ENCODE measurements around the gene GSE1. TPM values are rescaled to one million over a fixed set of nuclear protein-coding genes. Genes with fewer than 3 reads are reported as not detected.

Gene GSE1
- total RNA-seq, 2 donors from 2014 or later, result 72.6 to 96.2 TPM

DNA sequence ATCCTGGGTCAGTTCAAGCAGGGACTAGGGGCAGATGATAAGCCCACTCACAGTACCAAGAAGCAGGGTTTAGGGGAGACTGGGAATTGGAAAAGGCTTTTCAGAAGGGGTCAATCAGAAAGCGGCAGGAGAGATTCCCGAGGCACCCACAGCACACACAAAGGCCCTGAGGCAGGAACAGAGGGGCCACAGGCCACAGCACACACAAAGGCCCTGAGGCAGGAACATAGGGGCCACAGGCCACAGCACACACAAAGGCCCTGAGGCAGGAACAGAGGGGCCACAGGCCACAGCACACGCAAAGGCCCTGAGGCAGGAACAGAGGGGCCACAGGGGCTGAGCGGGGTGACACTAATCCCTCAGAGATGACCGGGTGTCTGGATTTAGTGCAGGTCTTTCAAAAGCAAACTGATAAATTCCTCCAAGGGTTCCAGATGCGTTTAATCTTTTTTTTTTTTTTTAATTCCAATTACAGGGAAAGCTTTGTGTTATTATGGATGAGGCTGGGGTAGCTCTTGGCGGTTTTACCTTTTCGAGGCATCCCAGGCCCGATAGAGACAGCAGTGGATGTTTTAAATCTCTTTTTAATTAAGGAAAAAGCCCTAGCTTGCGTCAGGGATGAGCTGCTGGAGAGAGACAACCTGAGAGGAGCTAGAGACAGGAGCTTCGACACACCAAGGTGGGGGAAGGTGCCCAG, 106.6 kb downstream of the GSE1 start:
- Histone ChIP-seq H3K27ac (no peak overlapping the region), H3K9me3 (no peaks in the 10 kb centered on the region), H3K4me3 (no peak overlapping the region), H3K36me3 (no peaks in the 10 kb centered on the region), H3K4me1 (ENCODE audit: control insufficient read depth in 1 of 2, low read depth in 2 of 2) (no peaks in the 10 kb centered on the region), H3K27me3 (replicated peaks; ENCODE audit: insufficient read depth) (no peaks in the 10 kb centered on the region)
- DNase-seq (ENCODE audit: low spot score) (no peak), ATAC-seq (ENCODE audit: insufficient number of reproducible peaks, low FRiP score, low read depth) (no peak)
- TF ChIP-seq, protein P1, sequence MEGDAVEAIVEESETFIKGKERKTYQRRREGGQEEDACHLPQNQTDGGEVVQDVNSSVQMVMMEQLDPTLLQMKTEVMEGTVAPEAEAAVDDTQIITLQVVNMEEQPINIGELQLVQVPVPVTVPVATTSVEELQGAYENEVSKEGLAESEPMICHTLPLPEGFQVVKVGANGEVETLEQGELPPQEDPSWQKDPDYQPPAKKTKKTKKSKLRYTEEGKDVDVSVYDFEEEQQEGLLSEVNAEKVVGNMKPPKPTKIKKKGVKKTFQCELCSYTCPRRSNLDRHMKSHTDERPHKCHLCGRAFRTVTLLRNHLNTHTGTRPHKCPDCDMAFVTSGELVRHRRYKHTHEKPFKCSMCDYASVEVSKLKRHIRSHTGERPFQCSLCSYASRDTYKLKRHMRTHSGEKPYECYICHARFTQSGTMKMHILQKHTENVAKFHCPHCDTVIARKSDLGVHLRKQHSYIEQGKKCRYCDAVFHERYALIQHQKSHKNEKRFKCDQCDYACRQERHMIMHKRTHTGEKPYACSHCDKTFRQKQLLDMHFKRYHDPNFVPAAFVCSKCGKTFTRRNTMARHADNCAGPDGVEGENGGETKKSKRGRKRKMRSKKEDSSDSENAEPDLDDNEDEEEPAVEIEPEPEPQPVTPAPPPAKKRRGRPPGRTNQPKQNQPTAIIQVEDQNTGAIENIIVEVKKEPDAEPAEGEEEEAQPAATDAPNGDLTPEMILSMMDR (IDR thresholded peaks at IDR 0.05), result no peak

DNA sequence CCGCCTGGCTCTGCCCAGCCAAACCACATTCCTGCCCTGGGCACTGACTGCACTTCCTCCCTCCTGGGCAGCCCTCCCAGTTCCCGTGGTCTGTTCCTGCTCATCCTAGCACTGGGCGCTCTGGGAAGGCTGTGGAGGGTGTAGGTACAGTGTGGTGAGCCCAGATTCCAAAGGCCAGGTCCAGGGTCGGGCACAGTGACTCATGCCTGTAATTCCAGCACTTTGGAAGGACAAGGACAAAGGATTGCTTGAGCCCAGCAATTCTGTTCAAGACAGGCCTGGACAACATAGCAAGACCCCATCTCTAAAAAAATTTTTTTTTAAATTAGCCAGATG, 107.1 kb downstream of the GSE1 start:
- no peak for ATAC-seq (ENCODE audit: insufficient number of reproducible peaks, low FRiP score, low read depth)
- H3K4me1 ChIP-seq (ENCODE audit: control insufficient read depth in 1 of 2, low read depth in 2 of 2), result no peaks in the 10 kb centered on the region
- no peak overlapping the region for H3K27ac ChIP-seq
- no peak overlapping the region for H3K4me3 ChIP-seq
- H3K27me3 ChIP-seq (replicated peaks; ENCODE audit: insufficient read depth), result no peaks in the 10 kb centered on the region
- H3K9me3 ChIP-seq, result no peaks in the 10 kb centered on the region
- TF ChIP-seq, protein P1 (IDR thresholded peaks at IDR 0.05), result no peak
- no peaks in the 10 kb centered on the region for H3K36me3 ChIP-seq
- DNase-seq (ENCODE audit: low spot score), result no peak

DNA sequence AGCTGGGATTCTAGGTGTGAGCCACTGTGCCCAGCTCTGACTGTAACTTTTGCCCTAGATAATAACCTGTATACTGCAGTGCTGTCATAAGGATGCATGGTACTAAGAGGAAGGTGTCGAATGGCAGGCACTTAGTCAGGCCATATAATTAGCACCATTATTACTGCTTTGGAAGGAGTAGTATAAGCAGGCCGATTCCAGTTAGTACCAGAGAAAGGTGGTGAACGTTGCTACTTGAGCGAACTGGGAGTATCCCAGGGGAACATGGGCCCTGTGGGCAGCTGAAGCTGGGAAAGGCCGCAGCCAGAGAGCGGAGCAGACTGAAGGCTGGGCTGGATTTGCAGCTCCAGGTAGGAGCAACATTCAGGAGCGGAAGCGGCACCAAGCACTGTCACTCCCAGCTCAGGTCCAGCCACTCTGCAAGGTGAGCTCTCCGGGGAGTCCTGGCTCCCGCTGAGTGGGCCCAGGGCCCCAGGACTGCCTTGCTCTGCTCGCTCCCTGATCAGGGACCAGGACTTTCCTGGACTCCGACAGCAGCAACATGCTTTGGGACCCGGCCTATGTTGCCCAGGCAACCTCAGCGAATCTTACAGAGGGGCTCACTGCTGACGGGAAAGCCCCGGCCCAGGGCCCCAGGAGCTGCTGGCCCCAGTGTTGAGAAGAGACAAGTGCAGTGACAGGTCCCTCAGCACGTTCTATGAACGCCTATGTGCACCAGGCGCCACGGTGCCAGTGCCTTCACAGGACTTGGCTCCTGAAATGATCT, 109.2 kb downstream of the GSE1 start:
- no peak for DNase-seq (ENCODE audit: low spot score)
- Histone ChIP-seq H3K4me3 (no peak overlapping the region), H3K4me1 (ENCODE audit: control insufficient read depth in 1 of 2, low read depth in 2 of 2) (no peaks in the 10 kb centered on the region), H3K9me3 (no peaks in the 10 kb centered on the region), H3K36me3 (no peaks in the 10 kb centered on the region), H3K27me3 (replicated peaks; ENCODE audit: insufficient read depth) (no peaks in the 10 kb centered on the region), H3K27ac (no peak overlapping the region)
- TF ChIP-seq, protein P1 (IDR thresholded peaks at IDR 0.05), result no peak
- no peak for ATAC-seq (ENCODE audit: insufficient number of reproducible peaks, low FRiP score, low read depth)

DNA sequence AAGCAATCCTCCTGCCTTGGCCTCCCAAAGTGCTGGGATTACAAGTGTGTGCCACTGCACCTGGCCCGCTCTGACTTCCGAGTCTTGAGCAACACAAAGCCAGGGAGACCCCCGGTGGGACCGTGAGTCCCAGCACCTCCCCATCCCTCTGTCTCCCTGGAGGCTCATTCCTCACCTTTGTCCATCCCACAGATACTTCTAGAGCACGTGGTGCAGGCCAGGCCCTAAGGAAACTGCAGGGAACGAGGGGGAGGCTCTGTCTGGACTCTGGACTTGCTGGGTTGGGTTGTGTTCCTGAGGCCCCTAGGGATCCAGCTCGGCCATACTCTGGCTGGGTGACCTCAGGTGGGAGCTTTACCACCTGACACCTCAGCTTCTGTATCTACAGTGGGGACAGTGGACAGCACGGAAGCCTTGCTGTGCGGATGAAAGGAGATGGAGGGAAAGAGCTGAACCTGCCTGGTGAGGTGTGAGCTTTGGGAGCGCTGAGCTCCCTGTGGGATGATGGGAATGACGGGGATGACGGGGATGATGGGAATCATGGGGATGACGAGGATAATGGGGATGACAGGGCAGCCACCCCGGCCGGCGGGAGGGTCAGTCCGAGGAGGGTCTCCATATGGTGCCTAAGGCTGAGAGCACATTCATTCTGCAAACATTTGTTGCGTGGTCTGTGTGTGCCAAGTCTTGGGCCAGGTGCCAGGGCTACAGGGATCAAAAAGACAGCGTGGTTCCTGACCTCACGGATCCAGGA, 111.2 kb downstream of the GSE1 start:
- DNase-seq (ENCODE audit: low spot score) (no peak), ATAC-seq (ENCODE audit: insufficient number of reproducible peaks, low FRiP score, low read depth) (no peak)
- H3K9me3 ChIP-seq, result no peaks in the 10 kb centered on the region
- no peaks in the 10 kb centered on the region for H3K4me1 ChIP-seq (ENCODE audit: control insufficient read depth in 1 of 2, low read depth in 2 of 2)
- no peaks in the 10 kb centered on the region for H3K36me3 ChIP-seq
- H3K27ac ChIP-seq, result no peak overlapping the region
- no peak overlapping the region for H3K4me3 ChIP-seq
- H3K27me3 ChIP-seq (replicated peaks; ENCODE audit: insufficient read depth), result no peaks in the 10 kb centered on the region
- TF ChIP-seq, protein P1 (IDR thresholded peaks at IDR 0.05), result no peak

DNA sequence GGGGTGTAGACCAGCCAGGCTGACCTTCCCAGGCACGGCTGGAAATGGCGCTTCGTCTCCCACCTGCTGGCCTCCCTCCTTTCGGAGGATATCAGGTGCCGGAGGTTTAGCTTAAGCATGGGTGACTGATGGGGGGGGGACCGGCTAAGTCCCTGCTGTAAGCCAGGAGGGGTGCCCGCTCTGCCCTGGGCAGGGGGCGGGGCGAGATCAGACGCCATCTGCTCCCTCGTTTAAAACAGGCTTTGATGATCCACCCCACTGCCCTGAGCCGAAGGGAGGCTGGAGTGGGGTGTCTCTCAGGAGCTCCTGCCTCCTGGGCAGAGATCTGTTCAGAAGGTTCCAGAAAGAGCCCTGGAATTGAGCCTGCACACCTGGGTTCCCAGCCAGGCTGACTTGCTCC, 111.8 kb downstream of the GSE1 start:
- TF ChIP-seq, protein P1 (IDR thresholded peaks at IDR 0.05), result no peak
- Histone ChIP-seq H3K36me3 (no peaks in the 10 kb centered on the region), H3K9me3 (no peaks in the 10 kb centered on the region), H3K27me3 (replicated peaks; ENCODE audit: insufficient read depth) (no peaks in the 10 kb centered on the region), H3K4me1 (ENCODE audit: control insufficient read depth in 1 of 2, low read depth in 2 of 2) (no peaks in the 10 kb centered on the region), H3K27ac (no peak overlapping the region), H3K4me3 (no peak overlapping the region)
- ATAC-seq (ENCODE audit: insufficient number of reproducible peaks, low FRiP score, low read depth) (no peak), DNase-seq (ENCODE audit: low spot score) (no peak)
